Endothelial cell of umbilical vein (primary cell): ENCODE results near the gene FMNL2. TPM values are rescaled to one million over a fixed set of nuclear protein-coding genes. Genes with fewer than 3 reads are reported as not detected.

ENCODE experiments used
- BruUV-seq: library from RNA; stranded (reverse); fragments of 400-500 nt; replicated peaks from 2 replicates; lab custom pipeline; 2021; lab: Mats Ljungman, UMichigan
- CTCF ChIA-PET: fragments of 300-600, 350-600 bp; sonication (Branson Sonifier 250); formaldehyde crosslinking; loops from one replicate; lab custom pipeline; 2021; ENCODE audit warnings: antibody characterized with exemption, inconsistent platforms; lab: Charles Lee
- POLR2A ChIA-PET: fragments of 300-600, 350-600 bp; sonication (Branson Sonifier 250); formaldehyde crosslinking; loops from one replicate; lab custom pipeline; 2021; ENCODE audit warnings: antibody characterized with exemption, inconsistent platforms; lab: Charles Lee
- DNase-seq: peaks from one replicate; pipeline ENCODE4 v3.0.0-alpha.2; 2011; ENCODE audit warnings: low read depth, low spot score
- FAIRE-seq: peaks from 2 replicates; lab custom pipeline; 2011; peaks lifted over from hg19 to GRCh38; lab: Jason Lieb, UNC
- H2AFZ ChIP-seq: 2 replicates; pipeline ENCODE4 v1.6.0; 2012; ENCODE audit warnings: low read depth, low read length, control low read depth, inconsistent platforms
- H3K27ac ChIP-seq: 2 replicates; pipeline ENCODE4 v1.5.1; 2011; ENCODE audit warnings: low read depth, mild to moderate bottlenecking, control low read depth, low read length, moderate library complexity; ENCODE audit not compliant: insufficient read depth
- H3K27me3 ChIP-seq, 2 experiments: 2 replicates each; pipeline versions ENCODE4 v1.6.0 to v1.6.1; 2011; ENCODE audit warnings: low read length in 2 of 2, mixed read lengths in 1 of 2; ENCODE audit not compliant: control insufficient read depth in 2 of 2, insufficient read depth in 2 of 2
- H3K36me3 ChIP-seq, 2 experiments: 2 replicates in 1 of 2; 3 replicates in 1 of 2; pipeline ENCODE4 v1.5.1; 2011; ENCODE audit warnings: low read length in 2 of 2, mild to moderate bottlenecking in 1 of 2, moderate library complexity in 1 of 2; ENCODE audit not compliant: control insufficient read depth in 2 of 2, insufficient read depth in 2 of 2; ENCODE audit errors: extremely low read depth in 1 of 2
- H3K4me1 ChIP-seq: 3 replicates; pipeline ENCODE4 v1.5.1; 2011; ENCODE audit warnings: mild to moderate bottlenecking, low read length; ENCODE audit not compliant: control insufficient read depth, insufficient read depth; ENCODE audit errors: extremely low read depth
- H3K4me2 ChIP-seq: 2 replicates; pipeline ENCODE4 v1.6.1; 2011; ENCODE audit warnings: low read length, control low read depth, mixed read lengths; ENCODE audit not compliant: insufficient read depth
- H3K4me3 ChIP-seq, 3 experiments: fragments of 200-600 bp in 1 of 3; sonication (generic), shearing (Covaris generic) in 1 of 3; replicated peaks in 1 of 3; 2 replicates each; pipeline ENCODE4 v1.5.1; 2011 to 2016; ENCODE audit warnings: control low read depth in 3 of 3, low read length in 3 of 3, mild to moderate bottlenecking in 2 of 3, inconsistent platforms in 1 of 3, low read depth in 1 of 3, moderate library complexity in 1 of 3; ENCODE audit not compliant: insufficient read depth in 1 of 3
- H3K79me2 ChIP-seq: 2 replicates; pipeline ENCODE4 v1.6.0; 2012; ENCODE audit warnings: low read length, inconsistent platforms; ENCODE audit not compliant: control insufficient read depth, insufficient read depth
- H3K9ac ChIP-seq: replicated peaks from 2 replicates; pipeline ENCODE3; 2011; ENCODE audit warnings: low read length, control low read depth; ENCODE audit not compliant: insufficient read depth; ENCODE audit errors: extremely low read depth
- H3K9me1 ChIP-seq: replicated peaks from 3 replicates; pipeline ENCODE4 v1.6.0; 2011; ENCODE audit warnings: mild to moderate bottlenecking, low read length; ENCODE audit not compliant: control insufficient read depth, insufficient read depth; ENCODE audit errors: extremely low read depth
- H3K9me3 ChIP-seq: replicated peaks from 2 replicates; pipeline ENCODE4 v1.5.1; 2012; ENCODE audit warnings: low read length, inconsistent platforms; ENCODE audit not compliant: control insufficient read depth, insufficient read depth
- H4K20me1 ChIP-seq: replicated peaks from 2 replicates; pipeline ENCODE3; 2011; ENCODE audit warnings: mild to moderate bottlenecking, low read length; ENCODE audit not compliant: control insufficient read depth, insufficient read depth; ENCODE audit errors: extremely low read depth
- EZH2 ChIP-seq: IDR thresholded peaks from 2 replicates; pipeline ENCODE4 v1.6.1; 2012; ENCODE audit warnings: borderline replicate concordance, low read depth, mild to moderate bottlenecking, moderate library complexity, low read length, inconsistent platforms; ENCODE audit not compliant: severe bottlenecking
- FOS ChIP-seq: IDR thresholded peaks from 2 replicates; pipeline ENCODE4 v1.6.1; 2011; ENCODE audit warnings: mild to moderate bottlenecking, low read length, moderate library complexity, borderline replicate concordance; ENCODE audit not compliant: insufficient read depth
- GATA2 ChIP-seq: IDR thresholded peaks from 2 replicates; pipeline ENCODE4 v1.7.0; 2011; ENCODE audit warnings: low read depth, mild to moderate bottlenecking, moderate library complexity, mixed read lengths, low read length; ENCODE audit not compliant: insufficient read length, insufficient read depth
- JUN ChIP-seq: IDR thresholded peaks from 2 replicates; pipeline ENCODE4 v1.6.1; 2011; ENCODE audit warnings: borderline replicate concordance, low read depth; ENCODE audit not compliant: insufficient read length, insufficient read depth
- MYC ChIP-seq: IDR thresholded peaks from one replicate; pipeline ENCODE4 v1.6.1; 2011; ENCODE audit warnings: mild to moderate bottlenecking, low read depth, low read length
- POLR2A ChIP-seq: IDR thresholded peaks from 2 replicates; pipeline ENCODE4 v1.6.1; 2012; ENCODE audit warnings: low read depth, mild to moderate bottlenecking, control low read depth, low read length
- POLR2AphosphoS5 ChIP-seq: IDR thresholded peaks from 2 replicates; pipeline ENCODE4 v1.6.1; 2012; ENCODE audit warnings: low read depth, mild to moderate bottlenecking, control low read depth, low read length, moderate library complexity; ENCODE audit not compliant: insufficient read depth
- dilution Hi-C: fragments of 300-500 bp; cut with MboI; formaldehyde crosslinking; loops from one replicate; pipeline ENCODE4 v1.15.0; 2019; ENCODE audit warnings: low sequenced_read_pairs; ENCODE audit not compliant: extremely low pct_ligation_motif_present
- intact Hi-C: fragments of 100-400 bp; cut with micrococcal nuclease; formaldehyde crosslinking; loops from one replicate; pipeline ENCODE4 v1.10.0; 2022
- polyA plus RNA-seq, 4 experiments: library from polyadenylated mRNA; depleted of rRNA in 3 of 4; stranded (reverse) in 3 of 4; unstranded in 1 of 4; fragments of >200 nt; gene quantifications; 2 replicates each; pipeline versions ENCODE4 v1.2.1 to v1.2.3, GENCODE V29; 2011 to 2012; ENCODE audit warnings: missing spikeins in 1 of 4
- total RNA-seq: library from RNA; stranded (reverse); gene quantifications from 2 replicates; pipeline ENCODE4 v1.2.3, GENCODE V29; 2021
- TF ChIP-seq, protein P1 (sequence below): IDR thresholded peaks from 2 replicates; pipeline ENCODE4 v1.6.1; 2011; ENCODE audit not compliant: insufficient read depth, insufficient read length
- TF ChIP-seq, protein P2 (sequence below), 2 donors: IDR thresholded peaks; 1 replicate in 1 of 2; 2 replicates in 1 of 2; pipeline ENCODE4 v1.5.1; 2011; ENCODE audit warnings: low read length in 2 of 2, mild to moderate bottlenecking in 2 of 2, moderate library complexity in 2 of 2, control low read depth in 1 of 2, inconsistent platforms in 1 of 2, low read depth in 1 of 2; ENCODE audit not compliant: insufficient read depth in 1 of 2; ENCODE audit errors: extremely low read depth in 1 of 2

FMNL2 gene
- total and polyA plus RNA-seq, 2 donors (not counting 3 experiments of a cell fraction or from before 2014, with no cell fraction given), result 8.3 to 28.0 TPM

DNA sequence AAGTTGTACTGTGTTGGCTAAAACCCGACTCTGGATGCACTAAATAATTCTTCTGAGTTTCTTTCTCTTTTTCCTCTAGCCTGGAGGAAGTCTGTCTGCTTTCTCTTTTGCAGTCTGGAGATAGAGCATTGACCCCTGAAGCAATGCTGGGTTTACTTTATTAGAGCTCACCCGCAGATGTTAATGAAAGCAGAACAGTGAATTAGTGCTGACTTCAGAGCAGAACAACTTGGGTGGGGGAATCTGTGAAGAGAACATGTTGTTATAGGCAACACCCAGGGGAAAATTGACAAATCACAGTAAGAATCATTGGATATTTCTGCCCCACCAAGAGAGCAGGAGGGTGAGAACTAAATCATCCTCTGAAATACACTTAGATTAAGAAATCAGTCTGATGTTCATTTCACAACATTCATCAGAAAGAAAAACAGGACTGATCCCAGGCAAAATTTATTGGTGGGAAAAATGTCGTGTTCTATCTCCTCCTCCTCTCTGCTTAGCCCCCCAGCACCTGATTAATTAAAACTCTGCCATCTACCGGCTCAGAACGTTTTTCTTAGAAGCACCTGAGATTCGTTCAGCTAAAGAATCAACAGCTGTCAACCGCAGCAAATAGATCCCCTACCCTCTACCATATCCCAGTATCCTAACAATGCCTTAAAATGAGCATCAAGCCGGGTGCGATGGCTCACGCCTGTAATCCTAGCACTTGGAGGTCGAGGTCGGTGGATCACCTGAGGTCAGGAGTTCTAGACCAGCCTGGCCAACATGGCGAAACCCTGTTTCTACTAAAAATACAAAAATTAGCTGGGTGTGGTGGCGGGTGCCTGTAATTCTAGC, 165.1 kb downstream of the FMNL2 start:
- no TSS peak for BruUV-seq
- DNase-seq, result no peak

DNA sequence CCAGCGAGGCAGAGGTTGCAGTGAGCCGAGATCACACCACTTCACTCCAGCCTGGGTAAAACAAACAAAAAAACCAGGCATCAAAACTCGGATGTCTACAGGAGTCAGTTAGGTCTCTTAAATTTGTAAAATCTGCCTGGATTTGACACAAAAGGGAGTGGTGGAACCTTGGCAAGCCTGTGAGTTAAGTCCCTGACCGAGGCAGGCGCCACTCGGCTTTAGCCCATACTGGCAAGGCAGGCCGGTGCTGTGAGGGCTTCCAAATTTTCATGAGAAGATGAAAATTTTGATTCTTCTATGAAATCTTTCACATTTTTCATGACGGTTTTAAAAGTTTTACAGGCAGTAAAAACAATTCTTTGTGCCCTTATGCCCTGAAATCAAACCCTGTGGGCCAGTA, 165.8 kb downstream of the FMNL2 start:
- BruUV-seq, result no TSS peak
- no peak for FAIRE-seq
- no peak overlapping the region for H3K9ac ChIP-seq

More for the DNA sequence above, 165.1 kb downstream of the FMNL2 start:
- TF ChIP-seq MYC (no peak), EZH2 (no peak), POLR2AphosphoS5 (no peak), POLR2A (no peak), FOS (no peak), JUN (no peak), GATA2 (no peak)
- Histone ChIP-seq H3K4me1 (peaks cover 11% of the 10 kb centered on the region), H3K27ac (no peak overlapping the region), H2AFZ (no peak overlapping the region), H3K9me3 (no peaks in the 10 kb centered on the region), H4K20me1 (no peaks in the 10 kb centered on the region), H3K9ac (no peak overlapping the region), H3K27me3 (no peaks in the 10 kb centered on the region), H3K36me3 (no peaks in the 10 kb centered on the region), H3K4me3 (no peak overlapping the region), H3K4me2 (no peak overlapping the region), H3K79me2 (peaks cover 37% of the 10 kb centered on the region), H3K9me1 (no peaks in the 10 kb centered on the region)
- no peak for FAIRE-seq
- ChIA-PET CTCF (interaction anchor here (1.3 kb wide), 1 partner anchor 115 kb away, joined by 3 read pairs; no protein-coding TSS in a partner anchor), POLR2A (no interaction called here)
- intact Hi-C loops (no loop called here), dilution Hi-C loops (no loop called here)

More for the DNA sequence above, 165.8 kb downstream of the FMNL2 start:
- dilution Hi-C loops (no loop called here), intact Hi-C loops (no loop called here)
- TF ChIP-seq POLR2AphosphoS5, result no peak
- TF ChIP-seq FOS, result no peak
- no peak for TF ChIP-seq POLR2A
- TF ChIP-seq EZH2, result no peak
- TF ChIP-seq, protein P1, sequence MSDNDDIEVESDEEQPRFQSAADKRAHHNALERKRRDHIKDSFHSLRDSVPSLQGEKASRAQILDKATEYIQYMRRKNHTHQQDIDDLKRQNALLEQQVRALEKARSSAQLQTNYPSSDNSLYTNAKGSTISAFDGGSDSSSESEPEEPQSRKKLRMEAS, result no peak
- TF ChIP-seq GATA2, result no peak
- TF ChIP-seq JUN, result no peak
- TF ChIP-seq, protein P2, sequence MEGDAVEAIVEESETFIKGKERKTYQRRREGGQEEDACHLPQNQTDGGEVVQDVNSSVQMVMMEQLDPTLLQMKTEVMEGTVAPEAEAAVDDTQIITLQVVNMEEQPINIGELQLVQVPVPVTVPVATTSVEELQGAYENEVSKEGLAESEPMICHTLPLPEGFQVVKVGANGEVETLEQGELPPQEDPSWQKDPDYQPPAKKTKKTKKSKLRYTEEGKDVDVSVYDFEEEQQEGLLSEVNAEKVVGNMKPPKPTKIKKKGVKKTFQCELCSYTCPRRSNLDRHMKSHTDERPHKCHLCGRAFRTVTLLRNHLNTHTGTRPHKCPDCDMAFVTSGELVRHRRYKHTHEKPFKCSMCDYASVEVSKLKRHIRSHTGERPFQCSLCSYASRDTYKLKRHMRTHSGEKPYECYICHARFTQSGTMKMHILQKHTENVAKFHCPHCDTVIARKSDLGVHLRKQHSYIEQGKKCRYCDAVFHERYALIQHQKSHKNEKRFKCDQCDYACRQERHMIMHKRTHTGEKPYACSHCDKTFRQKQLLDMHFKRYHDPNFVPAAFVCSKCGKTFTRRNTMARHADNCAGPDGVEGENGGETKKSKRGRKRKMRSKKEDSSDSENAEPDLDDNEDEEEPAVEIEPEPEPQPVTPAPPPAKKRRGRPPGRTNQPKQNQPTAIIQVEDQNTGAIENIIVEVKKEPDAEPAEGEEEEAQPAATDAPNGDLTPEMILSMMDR (IDR thresholded peaks at IDR 0.05; ENCODE audit: extremely low read depth in 1 of 2, insufficient read depth in 1 of 2, low read depth in 1 of 2, low read length in 2 of 2), result no peak
- TF ChIP-seq MYC, result no peak
- Histone ChIP-seq H3K9me3 (no peaks in the 10 kb centered on the region), H4K20me1 (no peaks in the 10 kb centered on the region), H3K9me1 (no peaks in the 10 kb centered on the region), H3K27me3 (no peaks in the 10 kb centered on the region), H3K79me2 (peaks cover 34% of the 10 kb centered on the region), H3K36me3 (no peaks in the 10 kb centered on the region), H3K27ac (no peak overlapping the region), H3K4me1 (peaks cover 18% of the 10 kb centered on the region), H3K4me3 (no peak overlapping the region), H3K4me2 (no peak overlapping the region), H2AFZ (no peak overlapping the region)
- CTCF ChIA-PET, result interaction anchor here (1.3 kb wide), 1 partner anchor 116 kb away, joined by 3 read pairs; no protein-coding TSS in a partner anchor
- POLR2A ChIA-PET, result no interaction called here
- DNase-seq, result no peak
